Fibroblast of lung (primary cell): ENCODE data around the gene CLCF1.

Experiments
- CTCF ChIP-seq, 2 donors: IDR thresholded peaks in 1 of 2; conservative IDR thresholded peaks in 1 of 2; 1 replicate in 1 of 2; 2 replicates in 1 of 2; pipeline ENCODE4 v1.5.1; 2011 to 2012; ENCODE audit warnings: low read length in 2 of 2, control low read depth in 1 of 2, inconsistent platforms in 1 of 2, low read depth in 1 of 2, mild to moderate bottlenecking in 1 of 2
- EZH2 ChIP-seq: IDR thresholded peaks from 2 replicates; pipeline ENCODE4 v1.5.1; 2012; ENCODE audit warnings: low read length, control low read depth, mild to moderate bottlenecking; ENCODE audit errors: missing control alignments

- TF ChIP-seq CTCF (conservative IDR thresholded peaks at IDR 0.05 in 1 of 2, IDR thresholded peaks at IDR 0.05 in 1 of 2; ENCODE audit: low read depth in 1 of 2, low read length in 2 of 2) (no peak), EZH2 (no peak)
Observed at GRCh38 chr11:67320011-67320410, 53.4 kb downstream of the CLCF1 start.
